GM19467 (cell line): ENCODE results near the gene IL10RB.
"Not testable (repeated sequence)": the region's sequence is repeated elsewhere in the genome, so short reads cannot be mapped to it uniquely, and the experiment has no call there.

Experiments
- ATAC-seq: cut with Tn5 transposase; IDR thresholded peaks from one replicate; pipeline ENCODE4 v1.9.1; 2021; ENCODE audit warnings: mild to moderate bottlenecking, moderate library complexity; ENCODE audit not compliant: unreplicated experiment

The IL10RB gene

DNA sequence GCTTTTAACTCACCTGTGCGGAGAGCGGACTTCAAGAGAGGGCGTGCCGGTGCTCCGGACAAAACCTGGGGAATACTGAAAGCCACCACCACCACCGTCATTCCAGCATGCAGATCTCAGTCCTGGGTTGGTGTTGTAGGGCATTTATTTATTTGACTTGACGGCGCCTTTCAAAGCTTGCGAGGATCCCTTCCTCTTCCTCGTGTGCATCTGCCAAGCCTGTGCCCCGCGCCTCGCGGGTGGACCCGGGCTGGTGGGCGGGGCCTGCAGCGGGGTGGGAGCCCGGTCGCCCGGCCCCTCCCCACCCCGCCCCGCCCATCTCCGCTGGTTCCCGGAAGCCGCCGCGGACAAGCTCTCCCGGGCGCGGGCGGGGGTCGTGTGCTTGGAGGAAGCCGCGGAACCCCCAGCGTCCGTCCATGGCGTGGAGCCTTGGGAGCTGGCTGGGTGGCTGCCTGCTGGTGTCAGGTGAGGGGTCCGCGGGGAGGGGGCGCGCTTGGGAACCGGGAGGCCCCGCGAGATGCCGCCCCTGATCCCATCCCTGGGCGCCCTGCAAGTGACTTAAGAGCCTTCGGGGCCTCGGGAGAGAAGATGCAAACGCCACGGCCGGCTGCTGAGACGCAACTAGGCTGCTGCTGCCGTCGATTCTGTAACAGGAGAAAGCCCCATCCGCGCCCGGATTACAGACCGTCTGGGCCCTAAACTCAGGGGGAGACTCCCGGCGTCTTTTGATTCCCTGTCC, at the start of gene IL10RB:
TSS of gene IL10RB (plus strand) at position 318 of the 739 bp plus-strand sequence. CDS start at position 417, 99 bp downstream.
- no peak for ATAC-seq

DNA sequence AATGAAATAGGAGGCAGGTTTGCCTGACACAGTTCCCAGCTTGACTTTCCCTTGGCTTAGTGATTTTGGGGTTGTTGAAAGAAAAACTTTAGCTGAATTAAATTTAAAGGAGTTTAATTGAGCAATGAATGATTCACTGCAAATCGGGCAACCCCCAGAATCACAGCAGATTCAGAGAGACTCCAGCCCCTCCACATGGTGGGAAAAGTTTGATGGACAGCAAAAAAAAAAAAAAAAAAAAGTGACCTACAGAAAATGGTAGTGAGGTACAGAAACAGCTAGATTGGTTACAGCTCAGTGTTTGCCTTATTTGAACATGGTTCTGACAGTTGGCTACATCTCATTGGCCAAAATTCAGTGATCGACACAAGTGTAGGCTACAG, 49.0 kb upstream of the IL10RB start:
- no peak for ATAC-seq

DNA sequence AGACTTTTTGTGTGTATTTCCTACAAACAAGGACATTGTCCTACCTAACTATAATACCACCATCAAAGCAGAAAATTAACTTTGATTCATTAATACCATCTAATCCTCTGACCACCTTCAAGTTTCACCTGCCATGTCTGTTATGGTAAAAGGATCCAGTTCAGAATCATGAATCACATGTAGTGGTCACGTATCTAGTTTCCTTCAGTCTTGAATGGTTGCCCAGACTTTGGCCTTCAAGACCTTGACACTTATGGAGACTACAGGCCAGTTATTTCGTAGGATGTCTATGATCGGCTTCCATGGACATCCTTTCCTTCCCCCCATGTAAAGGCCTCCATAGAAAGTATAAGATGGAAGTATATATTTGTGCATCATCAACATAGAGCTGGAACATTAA, 46.9 kb upstream of the IL10RB start:
- no peak for ATAC-seq

DNA sequence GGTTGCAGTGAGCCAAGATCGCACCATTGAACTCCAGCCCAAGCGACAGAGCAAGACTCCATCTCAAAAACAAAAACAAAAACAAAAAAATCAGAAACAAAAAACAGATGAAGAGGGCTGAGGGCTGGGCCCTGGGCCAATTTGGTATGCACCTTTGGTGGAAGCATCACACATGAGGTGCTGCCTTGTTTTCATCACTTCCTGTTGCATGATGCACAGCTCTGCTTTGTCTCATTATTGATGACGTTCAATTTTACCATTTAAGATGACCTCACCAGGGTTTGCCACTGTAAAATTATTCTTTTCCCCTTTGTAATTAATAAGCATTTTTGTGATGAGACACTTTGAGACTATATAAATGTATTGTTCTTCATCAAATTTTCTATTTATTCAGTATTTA, 46.2 kb upstream of the IL10RB start:
- ATAC-seq, result no peak

DNA sequence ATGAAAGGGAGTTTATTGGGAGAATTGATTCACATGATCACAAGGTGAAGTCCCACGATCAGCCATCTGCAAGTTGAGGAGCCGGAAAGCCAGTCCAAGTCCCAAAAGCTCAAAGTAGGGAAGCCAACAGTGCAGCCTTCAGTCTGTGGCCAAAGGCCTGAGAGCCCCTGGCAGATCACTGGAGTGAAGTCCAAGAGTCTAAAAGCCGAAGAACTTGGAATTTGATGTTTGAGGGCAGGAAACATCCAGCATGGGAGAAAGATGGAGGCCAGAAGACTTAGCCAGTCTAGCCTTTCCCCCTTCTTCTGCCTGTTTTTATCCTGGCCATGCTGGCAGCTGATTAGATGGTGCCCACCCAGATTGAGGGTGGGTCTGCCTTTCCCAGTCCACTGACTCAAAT, 40.8 kb upstream of the IL10RB start:
- not testable (repeated sequence) for ATAC-seq

DNA sequence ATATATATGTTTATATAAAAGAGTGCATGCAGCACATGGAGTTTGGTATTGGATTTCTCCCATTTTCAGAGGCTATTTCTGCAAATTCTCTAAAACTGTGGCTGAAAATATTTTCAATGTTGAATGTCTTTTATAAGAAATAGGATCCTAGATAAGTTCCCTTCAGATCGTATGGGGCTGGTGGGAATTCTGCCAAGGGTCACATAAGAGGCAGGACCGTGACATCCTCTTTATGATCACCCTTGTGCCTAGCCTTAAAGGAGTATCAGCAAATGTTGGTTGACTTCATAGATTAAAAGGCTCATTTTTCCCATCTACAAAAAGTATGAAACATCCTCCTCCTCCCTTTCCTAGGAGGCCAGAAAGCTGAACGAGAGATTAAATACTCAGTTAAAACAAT, 37.7 kb upstream of the IL10RB start:
- no peak for ATAC-seq

DNA sequence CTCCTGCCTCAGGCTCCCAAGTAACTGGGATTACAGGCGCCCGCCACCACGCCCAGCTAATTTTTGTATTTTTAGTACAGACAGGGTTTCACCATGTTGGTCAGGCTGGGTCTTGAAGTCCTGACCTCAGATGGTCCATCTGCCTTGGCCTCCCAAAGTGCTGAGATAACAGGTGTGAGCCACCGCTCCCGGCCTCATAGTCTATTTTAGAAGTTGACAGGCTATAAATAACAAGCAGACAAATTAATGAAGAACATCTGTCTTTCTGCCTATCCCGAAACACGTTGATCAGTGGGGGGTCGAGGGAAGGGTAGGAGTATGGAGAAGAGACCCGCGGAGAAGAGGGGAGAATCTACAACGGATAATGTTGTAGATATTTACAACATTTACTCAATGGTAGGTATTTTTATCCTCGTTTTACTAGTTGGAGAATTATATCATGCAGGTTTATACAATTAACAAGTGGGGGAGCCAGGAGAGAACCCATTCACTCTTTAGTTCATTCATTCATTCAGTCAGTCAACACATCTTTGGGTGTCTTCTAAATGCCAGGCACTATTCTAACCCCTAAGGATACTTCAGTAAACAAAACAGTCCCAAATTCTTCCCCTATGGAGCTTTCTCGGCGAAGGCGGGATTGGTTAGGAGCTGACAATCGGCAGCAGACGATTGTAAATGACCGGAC, 36.9 kb upstream of the IL10RB start:
- no peak for ATAC-seq

DNA sequence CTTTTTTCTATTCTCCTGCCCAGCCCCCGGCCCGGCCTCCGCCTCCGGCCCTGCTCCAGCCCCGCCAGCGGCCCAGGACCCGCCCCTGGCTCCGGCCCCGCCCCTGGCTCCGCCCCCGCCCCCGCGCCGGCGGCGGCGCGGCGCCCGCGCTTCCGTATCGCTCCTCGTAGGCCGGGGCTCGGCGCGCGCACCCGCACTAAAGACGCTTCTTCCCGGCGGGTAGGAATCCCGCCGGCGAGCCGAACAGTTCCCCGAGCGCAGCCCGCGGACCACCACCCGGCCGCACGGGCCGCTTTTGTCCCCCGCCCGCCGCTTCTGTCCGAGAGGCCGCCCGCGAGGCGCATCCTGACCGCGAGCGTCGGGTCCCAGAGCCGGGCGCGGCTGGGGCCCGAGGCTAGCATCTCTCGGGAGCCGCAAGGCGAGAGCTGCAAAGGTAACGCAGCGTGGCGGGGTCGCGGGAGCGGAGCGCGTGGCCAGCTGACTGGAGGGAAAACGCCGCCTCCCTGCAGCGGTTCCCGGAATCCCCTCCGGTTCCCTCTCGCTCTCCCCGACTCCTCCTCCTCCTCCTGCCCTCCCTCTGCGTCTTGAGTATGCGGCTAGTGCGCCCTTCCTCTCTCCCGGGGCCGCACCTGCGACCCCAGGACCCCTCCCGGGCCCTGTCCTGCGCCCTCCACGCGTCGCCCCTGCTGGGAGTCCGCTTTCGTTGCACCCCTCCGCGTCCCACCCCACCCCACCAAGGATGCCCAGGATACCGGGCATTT, 36.2 kb upstream of the IL10RB start, which contains the start of gene IFNAR2:
TSS of gene IFNAR2 (plus strand) at position 155 of the 761 bp plus-strand sequence. CDS start 11,985 bp downstream, outside the sequence.
- peak; percentile 51 for ATAC-seq

DNA sequence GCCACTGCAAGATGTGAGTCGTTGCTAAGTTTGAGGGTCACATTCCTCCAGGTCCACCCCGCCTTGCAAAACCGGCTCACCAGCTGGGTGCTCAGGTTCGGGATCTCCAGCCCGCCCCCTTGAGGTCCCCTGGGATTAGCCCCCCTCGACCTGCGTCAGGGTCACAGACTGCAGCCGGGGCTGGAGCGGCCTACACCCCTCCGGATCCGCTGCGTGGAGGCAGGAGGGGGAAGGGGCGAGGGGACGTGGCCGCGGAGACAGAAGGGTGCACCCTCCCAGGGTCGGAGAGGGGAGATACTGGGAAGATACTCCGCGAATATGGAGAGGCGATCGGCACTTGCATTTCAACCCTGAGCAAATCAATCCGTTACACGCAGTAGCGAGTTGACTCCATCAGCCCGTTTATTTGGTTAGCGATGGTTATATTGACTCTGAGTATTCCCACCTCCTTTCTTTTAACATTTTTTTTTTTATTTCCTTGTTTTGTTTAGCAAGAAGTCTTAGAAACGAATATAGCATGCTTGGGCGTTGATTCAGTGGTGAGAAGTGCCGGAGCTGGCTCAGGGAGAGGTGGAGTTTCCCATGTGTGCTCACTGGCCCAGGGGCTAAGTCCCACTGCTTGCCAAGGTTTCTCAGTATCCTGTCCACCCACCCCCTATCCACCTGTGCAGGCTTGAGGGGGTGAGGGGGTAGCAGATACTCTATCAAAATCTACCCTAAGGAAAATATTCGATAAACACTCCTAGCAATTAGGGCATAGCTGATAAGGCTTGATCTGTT, 35.4 kb upstream of the IL10RB start:
- peak; percentile 28 for ATAC-seq

DNA sequence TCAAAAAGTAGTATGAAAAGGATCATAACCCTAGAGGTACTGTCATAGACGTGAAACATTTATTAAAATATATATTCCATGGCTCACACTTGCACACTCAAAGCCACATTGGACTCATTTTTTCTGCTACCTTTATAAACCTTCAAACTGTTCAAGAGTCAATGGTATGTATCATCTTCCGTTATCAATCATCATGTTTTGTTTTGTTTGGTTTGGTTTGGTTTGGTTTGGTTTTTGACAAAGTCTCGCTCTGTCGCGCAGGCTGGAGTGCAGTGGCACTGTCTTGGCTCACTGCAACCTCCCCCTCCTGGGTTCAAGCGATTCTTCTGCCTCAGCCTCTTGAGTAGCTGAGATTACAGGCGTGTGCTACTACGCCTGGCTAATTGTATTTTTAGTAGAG, 34.6 kb upstream of the IL10RB start:
- no peak for ATAC-seq

DNA sequence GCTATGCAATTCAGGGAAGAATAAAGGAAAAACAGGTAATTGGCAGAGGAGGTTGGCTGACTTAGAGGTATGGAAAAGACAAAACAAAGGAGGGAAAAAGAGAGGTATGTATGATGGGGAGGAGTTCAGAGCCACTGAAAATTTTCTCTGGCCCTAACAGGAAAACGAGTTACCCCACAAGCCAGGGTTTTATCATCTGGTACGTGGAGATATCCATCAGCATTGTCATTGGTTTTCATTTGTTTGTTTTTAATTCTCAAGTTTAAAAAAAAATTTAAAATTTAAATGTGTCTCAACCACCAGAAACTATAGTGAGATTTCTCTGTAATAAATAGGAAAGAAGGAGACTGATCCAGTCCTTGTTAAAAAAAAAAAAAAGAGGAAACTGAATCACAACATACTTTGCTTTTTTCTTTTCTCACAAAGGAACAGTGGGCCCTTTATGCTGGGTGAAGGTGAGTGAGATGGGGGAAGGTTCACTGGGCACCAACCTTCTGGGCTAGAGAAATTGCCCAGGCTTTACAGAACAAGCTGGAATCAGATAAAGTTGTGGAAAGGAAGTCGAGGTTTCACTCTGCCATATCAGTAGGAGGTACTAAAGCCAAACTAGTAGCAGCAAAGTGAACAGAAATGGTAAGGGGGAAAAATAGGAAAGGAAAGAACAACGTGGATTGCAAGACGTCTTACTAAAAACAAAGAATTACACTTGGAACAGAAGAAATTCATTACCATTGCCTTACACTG, 33.7 kb upstream of the IL10RB start:
- no peak for ATAC-seq

DNA sequence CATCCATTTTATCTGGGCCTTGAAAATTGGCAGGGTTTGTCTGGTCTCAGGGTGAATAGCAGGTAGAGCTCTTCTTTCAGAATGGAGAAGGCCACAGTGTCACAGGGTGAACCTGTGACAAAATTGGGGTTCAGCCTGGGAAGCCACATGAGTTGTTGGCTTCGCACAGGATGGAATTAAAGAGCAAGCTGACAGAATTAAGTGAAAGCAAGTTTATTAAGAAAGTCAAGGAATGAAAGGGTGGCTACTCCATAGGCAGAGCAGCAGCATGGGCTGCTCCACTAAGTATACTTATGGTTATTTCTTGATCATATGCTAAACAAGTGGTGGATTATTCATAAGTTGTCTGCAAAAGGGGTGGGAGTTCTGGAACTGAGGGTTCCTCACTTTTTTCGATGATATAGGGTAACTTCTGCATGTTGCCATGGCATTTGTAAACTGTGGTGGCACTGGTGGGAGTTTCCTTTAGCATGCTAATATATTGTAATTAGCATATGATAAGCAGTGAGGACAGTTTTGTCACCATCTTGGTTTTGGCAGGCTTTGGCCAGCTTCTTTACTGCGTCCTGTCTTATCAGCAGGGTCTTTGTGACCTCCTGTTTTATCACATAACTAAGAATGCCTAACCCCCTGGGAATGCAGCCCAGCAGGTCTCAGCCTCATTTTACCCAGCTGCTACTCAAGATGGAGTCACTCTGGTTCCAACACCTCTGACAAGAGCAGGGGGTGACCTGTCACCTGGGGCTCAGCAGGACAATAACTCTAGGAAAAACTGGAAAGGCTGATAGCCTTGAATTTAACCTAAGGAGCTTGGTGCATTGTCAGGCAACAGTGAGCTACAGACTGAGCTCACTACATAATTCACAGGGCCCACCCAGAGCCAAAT, 31.3 kb upstream of the IL10RB start:
- no peak for ATAC-seq

DNA sequence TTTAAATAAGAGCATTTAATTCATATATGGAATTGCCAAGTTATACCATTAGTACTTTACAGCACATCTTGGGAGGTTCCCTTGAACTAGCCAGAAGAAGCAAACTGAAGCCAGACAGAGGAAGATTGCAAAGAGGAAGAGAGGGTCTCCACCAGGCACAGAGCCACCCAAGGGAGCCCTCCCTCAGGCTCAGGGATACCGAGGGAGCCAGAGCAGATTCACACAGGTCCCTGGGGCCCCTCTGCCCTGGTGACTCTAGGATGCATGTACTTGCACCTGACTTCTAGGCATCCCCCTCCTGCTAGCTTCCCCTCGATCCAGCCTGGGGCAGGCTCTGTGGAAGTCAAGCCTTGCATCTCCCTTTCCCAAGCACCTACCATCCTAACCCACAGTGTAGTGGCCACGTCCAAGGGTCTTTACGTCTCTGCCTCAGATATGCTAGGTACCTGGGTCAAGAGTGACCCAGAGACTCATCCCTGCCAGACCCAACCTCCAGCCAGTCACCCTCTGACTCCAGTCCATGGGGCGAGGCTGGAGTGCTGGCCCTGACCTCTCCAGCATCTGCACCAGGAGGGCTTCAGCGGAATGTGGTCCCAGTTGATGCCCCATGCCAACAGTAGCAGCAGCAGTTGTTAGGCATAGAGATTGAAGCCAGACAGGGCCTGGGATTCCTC, 30.0 kb upstream of the IL10RB start:
- no peak for ATAC-seq

DNA sequence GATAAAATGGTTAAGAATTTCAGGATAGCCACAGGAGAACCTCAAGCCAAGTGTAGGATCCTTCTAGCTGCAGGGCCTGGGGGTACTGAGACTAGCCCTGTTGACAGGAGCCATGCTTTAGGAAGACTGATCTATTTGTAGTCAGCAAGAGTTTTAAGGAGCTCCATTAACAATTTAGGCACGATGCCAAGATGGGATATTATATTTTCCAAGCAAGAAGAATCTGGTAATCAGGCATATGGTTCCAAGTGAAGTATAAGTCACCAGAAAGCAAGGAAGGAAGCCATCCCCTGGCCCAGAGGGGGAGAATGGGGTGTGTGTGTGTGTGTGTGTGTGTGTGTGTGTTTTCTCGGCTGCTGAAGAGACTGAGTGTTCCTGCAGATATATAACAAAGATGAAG, 29.4 kb upstream of the IL10RB start:
- no peak for ATAC-seq

DNA sequence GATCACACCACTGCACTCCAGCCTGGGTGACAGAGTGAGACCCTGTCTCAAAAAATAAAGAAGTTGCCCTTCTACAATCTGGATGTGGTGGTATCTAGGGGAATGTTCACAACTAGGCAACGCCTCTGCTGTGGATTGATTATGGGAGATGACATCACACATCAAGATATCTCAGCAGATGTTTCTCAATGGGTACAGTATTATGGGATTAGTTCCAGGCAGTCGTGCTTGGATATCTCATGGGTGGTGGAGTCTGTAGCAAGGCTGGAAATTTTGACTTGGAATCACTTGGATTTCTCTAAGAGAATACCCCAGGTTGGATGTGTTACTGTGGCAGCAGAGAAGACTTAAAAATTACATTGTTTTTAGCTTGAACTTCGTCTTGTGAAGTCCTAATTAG, 28.7 kb upstream of the IL10RB start:
- ATAC-seq, result no peak

DNA sequence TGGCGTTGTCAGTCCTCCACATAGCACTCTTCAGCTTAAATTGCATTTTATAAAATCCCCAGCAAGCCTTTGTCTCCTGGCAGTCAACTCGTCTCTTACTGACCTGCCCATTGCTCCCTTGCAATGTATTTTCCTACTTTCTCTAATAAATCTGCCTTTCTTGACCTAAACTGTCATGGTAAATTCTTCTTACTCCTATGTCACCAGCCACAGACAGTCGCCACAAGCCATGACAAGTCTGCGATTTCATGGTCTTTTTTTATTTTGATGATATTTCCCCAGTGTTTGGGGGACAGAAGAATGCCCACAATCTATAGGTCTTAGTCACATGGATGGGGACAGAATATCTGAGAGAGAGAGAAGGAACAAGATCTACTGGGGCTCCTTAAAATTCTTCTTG, 28.0 kb upstream of the IL10RB start:
- peak; percentile 13 for ATAC-seq

DNA sequence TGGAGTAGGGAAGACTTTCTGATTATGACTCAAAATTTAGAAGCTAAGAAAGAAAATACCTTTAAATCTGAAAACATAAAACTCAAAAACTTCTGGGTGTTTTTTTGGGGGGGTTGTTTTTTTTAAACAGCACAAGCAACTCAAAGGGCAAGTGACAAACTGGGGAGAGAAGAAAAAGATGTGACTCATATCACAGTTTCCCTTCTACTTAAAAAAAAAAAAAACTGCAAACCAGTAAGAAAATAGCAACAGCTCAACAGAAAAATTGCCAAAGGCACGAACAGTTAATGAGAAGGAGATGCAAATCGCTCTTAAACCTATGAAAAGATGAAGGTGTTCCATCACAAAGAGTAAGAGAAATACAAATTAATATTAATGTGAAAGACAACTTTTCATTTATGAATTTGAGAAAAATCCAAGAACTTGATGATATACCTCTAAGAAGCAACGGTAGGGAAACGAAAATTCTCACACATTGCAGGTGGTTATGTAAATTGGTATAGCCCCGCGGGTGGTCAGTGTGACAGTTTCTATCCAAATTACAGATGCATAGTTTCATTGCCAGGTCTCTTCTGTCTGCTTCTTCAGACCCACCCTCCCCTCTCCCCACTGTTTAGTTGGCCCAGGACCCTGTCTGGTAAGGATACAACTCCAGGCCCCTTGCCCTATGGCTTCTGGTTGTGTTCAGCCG, 27.5 kb upstream of the IL10RB start:
- ATAC-seq, result peak; percentile 67

DNA sequence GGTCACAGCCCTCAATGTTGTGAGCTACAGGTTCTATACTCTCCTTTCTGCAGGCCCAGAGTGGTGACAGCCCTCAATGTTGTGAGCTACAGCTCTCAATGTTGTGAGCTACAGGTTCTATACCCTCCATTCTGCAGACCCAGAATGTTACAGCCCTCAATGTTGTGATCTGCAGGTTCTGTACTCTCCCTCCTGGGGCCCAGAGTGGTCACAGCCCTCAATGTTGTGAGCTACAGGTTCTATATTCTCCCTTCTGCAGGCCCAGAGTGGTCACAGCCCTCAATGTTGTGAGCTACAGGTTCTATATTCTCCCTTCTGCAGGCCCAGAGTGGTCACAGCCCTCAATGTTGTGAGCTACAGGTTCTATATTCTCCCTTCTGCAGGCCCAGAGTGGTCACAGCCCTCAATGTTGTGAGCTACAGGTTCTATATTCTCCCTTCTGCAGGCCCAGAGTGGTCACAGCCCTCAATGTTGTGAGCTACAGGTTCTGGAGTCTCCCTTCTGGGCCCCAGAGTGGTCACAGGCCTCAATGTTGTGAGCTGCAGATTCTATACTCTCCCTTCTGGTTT, 26.5 kb upstream of the IL10RB start:
- ATAC-seq, result not testable (repeated sequence)
